Transverse colon (tissue), 4 donors: ENCODE data around the gene CKLF.

ENCODE experiments used
- POLR2A ChIP-seq: fragments of 450-650 bp; IDR thresholded peaks from one replicate; pipeline ENCODE4 v1.6.1; 2016; ENCODE audit warnings: antibody characterized with exemption, mild to moderate bottlenecking, moderate library complexity
- POLR2AphosphoS5 ChIP-seq, 3 donors: sonication (generic); formaldehyde crosslinking; IDR thresholded peaks; one replicate each; pipeline ENCODE4 v1.6.1; 2016; ENCODE audit warnings: antibody characterized with exemption in 3 of 3
- TF ChIP-seq, protein P1 (sequence below), 5 experiments: fragments of 200-600 bp in 3 of 5; fragments of 450-650 bp in 2 of 5; sonication (generic) in 3 of 5; IDR thresholded peaks; 1 replicate in 2 of 5; 2 replicates in 3 of 5; pipeline ENCODE4 v1.5.1; 2016 to 2017; ENCODE audit warnings: antibody characterized with exemption in 5 of 5, inconsistent platforms in 3 of 5, mild to moderate bottlenecking in 2 of 5, moderate library complexity in 1 of 5

DNA sequence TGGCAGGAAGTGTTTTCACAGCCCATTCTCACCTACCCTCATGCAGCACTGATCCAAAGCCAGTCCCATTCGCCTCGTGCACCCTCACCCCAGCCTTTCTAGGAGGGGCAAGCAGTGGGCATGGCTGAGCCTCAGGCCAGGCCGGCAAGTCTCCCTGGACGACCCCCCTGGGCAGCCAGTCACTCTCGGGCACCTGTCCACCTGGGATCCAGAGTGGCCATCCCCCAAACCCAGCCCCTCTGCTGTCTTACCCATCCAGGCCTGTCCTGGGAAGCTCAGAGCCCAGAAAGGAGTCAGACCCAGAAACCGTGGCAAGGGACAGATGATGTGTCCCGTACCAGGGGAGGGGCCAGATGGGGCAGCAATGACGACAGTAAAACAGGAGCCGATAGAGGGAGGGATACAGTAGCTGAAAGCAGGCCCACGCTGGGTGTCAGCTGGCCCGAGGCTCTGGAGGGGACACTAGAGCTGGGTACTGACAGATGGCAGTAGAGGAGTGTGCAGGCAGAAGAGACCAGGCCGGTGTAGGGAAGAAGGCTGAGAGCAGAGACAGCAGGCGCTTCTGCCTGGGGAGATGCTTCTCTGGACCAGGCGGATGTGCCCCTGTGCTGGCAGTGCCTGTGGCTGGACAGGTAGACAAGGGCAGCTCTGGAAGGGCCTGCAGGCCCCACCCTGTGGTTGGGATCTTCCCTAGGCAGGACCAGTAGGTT, 57.9 kb downstream of the CKLF start:
- TF ChIP-seq, protein P1, sequence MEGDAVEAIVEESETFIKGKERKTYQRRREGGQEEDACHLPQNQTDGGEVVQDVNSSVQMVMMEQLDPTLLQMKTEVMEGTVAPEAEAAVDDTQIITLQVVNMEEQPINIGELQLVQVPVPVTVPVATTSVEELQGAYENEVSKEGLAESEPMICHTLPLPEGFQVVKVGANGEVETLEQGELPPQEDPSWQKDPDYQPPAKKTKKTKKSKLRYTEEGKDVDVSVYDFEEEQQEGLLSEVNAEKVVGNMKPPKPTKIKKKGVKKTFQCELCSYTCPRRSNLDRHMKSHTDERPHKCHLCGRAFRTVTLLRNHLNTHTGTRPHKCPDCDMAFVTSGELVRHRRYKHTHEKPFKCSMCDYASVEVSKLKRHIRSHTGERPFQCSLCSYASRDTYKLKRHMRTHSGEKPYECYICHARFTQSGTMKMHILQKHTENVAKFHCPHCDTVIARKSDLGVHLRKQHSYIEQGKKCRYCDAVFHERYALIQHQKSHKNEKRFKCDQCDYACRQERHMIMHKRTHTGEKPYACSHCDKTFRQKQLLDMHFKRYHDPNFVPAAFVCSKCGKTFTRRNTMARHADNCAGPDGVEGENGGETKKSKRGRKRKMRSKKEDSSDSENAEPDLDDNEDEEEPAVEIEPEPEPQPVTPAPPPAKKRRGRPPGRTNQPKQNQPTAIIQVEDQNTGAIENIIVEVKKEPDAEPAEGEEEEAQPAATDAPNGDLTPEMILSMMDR (IDR thresholded peaks at IDR 0.05), result no peak
- TF ChIP-seq POLR2A (no peak), POLR2AphosphoS5 (IDR thresholded peaks at IDR 0.05) (no peak)
